K562 (cell line): Measurements from ENCODE around the gene S100A8. TPM values are rescaled to one million over a fixed set of nuclear protein-coding genes. Genes with fewer than 3 reads are reported as not detected.

Experiments
- ATAC-seq: fragments of 200-7000 bp; cut with Tn5 transposase; 3 replicates; pipeline ENCODE4 v1.9.1; 2020; ENCODE audit warnings: moderate library complexity
- BruUV-seq: library from RNA; stranded (reverse); fragments of 400-500 nt; replicated peaks from 2 replicates; lab custom pipeline; 2021; lab: Mats Ljungman, UMichigan
- CTCF ChIA-PET: fragments of 300-600 bp; formaldehyde crosslinking; extraction: SDS; loops from one replicate; lab custom pipeline; 2021; ENCODE audit warnings: low intra/inter-chr PET ratio; lab: Yijun Ruan, JAX
- POLR2A ChIA-PET: fragments of 300-600, 350-650 bp; sonication (Branson Sonifier 250); formaldehyde crosslinking; extraction: SDS; loops from one replicate; lab custom pipeline; 2021; ENCODE audit warnings: antibody characterized with exemption, inconsistent platforms; lab: Yijun Ruan, JAX
- DNase-seq, 4 experiments: peaks; one replicate each; pipeline versions ENCODE4 v3.0.0 to v3.0.0-alpha.2; 2011 to 2018; ENCODE audit warnings: low spot score in 3 of 4, mixed read lengths in 3 of 4; ENCODE audit errors: extremely low read depth in 1 of 4
- FAIRE-seq: peaks from 2 replicates; lab custom pipeline; 2011; peaks lifted over from hg19 to GRCh38; lab: Jason Lieb, UNC
- H2AFZ ChIP-seq: 2 replicates; pipeline ENCODE4 v1.6.0; 2011; ENCODE audit warnings: low read depth, low read length, control low read depth, inconsistent platforms
- H3K27ac ChIP-seq: fragments of 200-600 bp; 3 replicates; pipeline ENCODE4 v1.8.0; 2011; ENCODE audit warnings: low read depth, mild to moderate bottlenecking, control low read depth, inconsistent platforms, low read length, moderate library complexity, mixed read lengths; ENCODE audit errors: extremely low read depth
- H3K27me3 ChIP-seq, 2 experiments: fragments of 300-600 bp in 1 of 2; 2 replicates in 1 of 2; 3 replicates in 1 of 2; pipeline versions ENCODE4 v1.6.0 to v1.8.0; 2011; ENCODE audit warnings: inconsistent platforms in 2 of 2, low read length in 2 of 2, mild to moderate bottlenecking in 1 of 2, mixed read lengths in 1 of 2, moderate library complexity in 1 of 2; ENCODE audit not compliant: control insufficient read depth in 2 of 2, insufficient read depth in 2 of 2
- H3K36me3 ChIP-seq: fragments of 300-600 bp; 3 replicates; pipeline ENCODE4 v1.8.0; 2011; ENCODE audit warnings: mild to moderate bottlenecking, low read length, inconsistent platforms; ENCODE audit not compliant: control insufficient read depth, insufficient read depth
- H3K4me1 ChIP-seq, 2 experiments: fragments of 200-600 bp in 1 of 2; replicated peaks in 1 of 2; 2 replicates in 1 of 2; 3 replicates in 1 of 2; pipeline versions ENCODE4 v1.5.1 to v1.8.0; 2011; ENCODE audit warnings: inconsistent platforms in 2 of 2, low read length in 2 of 2, mild to moderate bottlenecking in 1 of 2, mixed read lengths in 1 of 2, moderate library complexity in 1 of 2; ENCODE audit not compliant: control insufficient read depth in 2 of 2, insufficient read depth in 2 of 2
- H3K4me2 ChIP-seq: 2 replicates; pipeline ENCODE4 v1.6.1; 2011; ENCODE audit warnings: low read length, control low read depth, inconsistent platforms, mixed read lengths; ENCODE audit not compliant: insufficient read depth
- H3K4me3 ChIP-seq: fragments of 200-600 bp; sonication (generic), shearing (Covaris generic); 2 replicates; pipeline ENCODE4 v1.5.1; 2016; ENCODE audit warnings: control low read depth, inconsistent platforms
- H3K79me2 ChIP-seq: fragments of 200-600 bp; 3 replicates; pipeline ENCODE4 v1.8.0; 2011; ENCODE audit warnings: low read length, inconsistent platforms; ENCODE audit not compliant: control insufficient read depth, insufficient read depth
- H3K9ac ChIP-seq, 2 experiments: 2 replicates each; pipeline versions ENCODE4 v1.6.0 to v1.6.1; 2011; ENCODE audit warnings: low read depth in 2 of 2, low read length in 2 of 2, control low read depth in 1 of 2, inconsistent platforms in 1 of 2, mild to moderate bottlenecking in 1 of 2, mixed read lengths in 1 of 2; ENCODE audit not compliant: insufficient read depth in 1 of 2
- H3K9me1 ChIP-seq: one replicate; pipeline ENCODE4 v1.6.0; 2011; ENCODE audit warnings: inconsistent platforms, mild to moderate bottlenecking, low read length, moderate library complexity; ENCODE audit not compliant: control insufficient read depth, insufficient read depth
- H3K9me3 ChIP-seq: replicated peaks from 2 replicates; pipeline ENCODE4 v1.5.1; 2011; ENCODE audit warnings: low read depth, low read length, inconsistent platforms; ENCODE audit not compliant: control insufficient read depth, insufficient read depth
- H4K20me1 ChIP-seq: replicated peaks from 2 replicates; pipeline ENCODE4 v1.6.1; 2011; ENCODE audit warnings: low read length, inconsistent platforms, mixed read lengths; ENCODE audit not compliant: control insufficient read depth, insufficient read depth
- CBX2 ChIP-seq: fragments of 200-600 bp; sonication (generic); IDR thresholded peaks from one replicate; pipeline ENCODE4 v1.6.1; 2012; ENCODE audit warnings: mild to moderate bottlenecking, low read length, inconsistent platforms; ENCODE audit not compliant: insufficient read depth, poor library complexity, severe bottlenecking
- WGBS: fragments of 100-300 bp; shearing (Covaris generic); methylation state at CpG from one replicate; pipeline ENCODE4 v1.1.6; 2016; ENCODE audit warnings: low coverage, mixed read lengths; ENCODE audit not compliant: insufficient coverage; ENCODE audit errors: missing lambda C conversion rate; 5-methylcytosine and 5-hydroxymethylcytosine counted together
- in situ Hi-C: fragments of 300-500 bp; cut with MboI; formaldehyde crosslinking; loops from 4 replicates; pipeline ENCODE4 v1.15.0; 2018; ENCODE audit warnings: inconsistent platforms, mixed read lengths
- intact Hi-C: fragments of 100-400 bp; cut with micrococcal nuclease; formaldehyde crosslinking; loops from 2 replicates; pipeline ENCODE4 v1.14.2; 2022
- polyA plus RNA-seq, 8 experiments: library from polyadenylated mRNA; depleted of rRNA in 4 of 8; stranded (reverse) in 5 of 8; unstranded in 3 of 8; fragments of >200 nt; fragmentation: Nextera tagmentation in 2 of 8; fragmentation: Illumina TruSeq in 1 of 8; extraction: Ambion mirVana in 2 of 8; extraction: Trizol in 1 of 8; gene quantifications; 2 replicates each; pipeline versions ENCODE4 v1.2.1 to v1.2.3, GENCODE V29; 2011 to 2014; ENCODE audit warnings: inconsistent platforms in 1 of 8, missing spikeins in 1 of 8
- total RNA-seq, 7 experiments: library from RNA; depleted of rRNA in 6 of 7; stranded (reverse); fragments of >200 nt in 6 of 7; fragmentation: Illumina TruSeq in 2 of 7; extraction: Trizol in 2 of 7; gene quantifications; 2 replicates each; pipeline versions ENCODE4 v1.2.1 to v1.2.3, GENCODE V29; 2011 to 2021; ENCODE audit warnings: low replicate concordance in 1 of 7

Gene S100A8
- total and polyA plus RNA-seq, 9 of the 15 experiments (the other 6 are each of a cell fraction or from before 2014, with no cell fraction given), result 0.15 to 0.60 TPM; not detected in 7

- in situ Hi-C loops, result loop anchor here (5.0 to 10.0 kb wide), 2 partner anchors 153 to 400 kb away; no protein-coding TSS in a partner anchor
- intact Hi-C loops, result loop anchor here (1.0 to 10.0 kb wide), 4 partner anchors 46 to 630 kb away; partner anchors contain the start of gene RAB13
- no peak for DNase-seq
- Histone ChIP-seq H3K4me3 (no peak overlapping the region), H3K27me3 (peaks cover 4 to 40% of the 10 kb centered on the region in 2 experiments; a peak in 4 of 5 replicates), H3K9me1 (no peaks in the 10 kb centered on the region), H3K36me3 (no peaks in the 10 kb centered on the region), H3K4me1 (peaks cover 0 to 3% of the 10 kb centered on the region in 2 experiments; a peak in 1 of 5 replicates), H3K9me3 (no peaks in the 10 kb centered on the region), H4K20me1 (peaks cover 3% of the 10 kb centered on the region; the same call in 1 of the 2 replicates), H3K9ac (no peak overlapping the region), H3K4me2 (no peak overlapping the region), H3K79me2 (no peaks in the 10 kb centered on the region), H2AFZ (no peak overlapping the region), H3K27ac (no peak overlapping the region)
- 2% methylated on average over 7 of the region's 8 CpGs for WGBS
- no TSS peak for BruUV-seq
- ChIA-PET POLR2A (interaction anchor here (0.6 kb wide), 1 partner anchor 273 kb away, joined by 3 read pairs; the partner anchor contains the start of gene S100A13), CTCF (interaction anchor here (0.6 to 3.1 kb wide), 6 partner anchors 45 to 632 kb away, joined by 3 to 48 read pairs (median 8); partner anchors contain the start of gene RAB13)
- FAIRE-seq, result no peak
- ATAC-seq, result no peak
- TF ChIP-seq CBX2, result no peak
Measured at GRCh38 chr1:153354515-153355193, 36.2 kb downstream of the S100A8 start.
